ENCODE results near the gene PDZD4. TPM values are rescaled to one million over a fixed set of nuclear protein-coding genes. Genes with fewer than 3 reads are reported as not detected.

PDZD4 gene
- total and polyA plus RNA-seq, 2 of the 4 experiments (the other 2 are of a cell fraction), result under 0.01 to 0.38 TPM

- no peak for TF ChIP-seq MXI1 (IDR thresholded peaks at IDR 0.05; ENCODE audit: borderline replicate concordance, low read depth, low read length)
Observed at GRCh38 chrX:153773741-153774575, 56.4 kb downstream of the PDZD4 start (continued).

DNA sequence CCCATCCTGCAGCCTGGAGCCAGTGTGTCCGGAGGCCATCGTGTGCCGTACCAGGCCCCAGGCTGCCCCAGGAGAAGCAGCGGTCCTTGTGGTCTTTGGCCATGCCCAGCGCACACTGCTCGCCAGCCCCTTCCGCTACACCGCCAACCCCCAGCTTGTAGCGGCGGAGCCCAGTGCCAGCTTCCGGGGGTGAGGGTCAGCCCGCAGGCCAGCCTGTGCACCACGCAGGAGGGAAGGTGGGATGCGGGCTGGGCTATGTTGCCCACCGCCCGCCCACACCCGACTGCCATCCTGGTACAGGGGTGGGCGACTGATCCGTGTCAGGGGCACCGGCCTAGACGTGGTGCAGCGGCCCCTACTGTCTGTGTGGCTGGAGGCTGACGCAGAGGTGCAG lies 57.1 kb downstream of the PDZD4 start:
- in situ Hi-C loops (cut with MboI; ENCODE audit: low sequenced_read_pairs) (no loop called here), dilution Hi-C loops (cut with HindIII; ENCODE audit: low sequenced_read_pairs, unreplicated experiment) (no loop called here), intact Hi-C loops (cut with micrococcal nuclease) (no loop called here)
- H4K8ac ChIP-seq (ENCODE audit: low read depth in 2 of 2, low read length in 2 of 2), result no peak overlapping the region
- ChIA-PET POLR2A (ENCODE audit: unreplicated experiment) (no interaction called here), CTCF (no interaction called here)
- H3K9me1 ChIP-seq (ENCODE audit: insufficient read depth, low read length), result no peaks in the 10 kb centered on the region
- WGBS, 2 experiments (ENCODE audit: extremely low coverage in 2 of 2, insufficient read length in 1 of 2), result 94% methylated on average over 11 of the region's 23 CpGs; no CpG with 5 or more reads in 1 of the 2 experiments
- no peak overlapping the region for H3K4ac ChIP-seq (ENCODE audit: low read depth, low read length)
- H3K18ac ChIP-seq (ENCODE audit: low read depth, low read length), result no peak overlapping the region
- BruUV-seq (replicated peaks), result no TSS peak
- H2AK9ac ChIP-seq (replicated peaks; ENCODE audit: low read depth, low read length, poor library complexity), result no peak overlapping the region
- H2AFZ ChIP-seq (replicated peaks; ENCODE audit: low read length, poor library complexity), result no peak overlapping the region
- no peaks in the 10 kb centered on the region for H3K4me1 ChIP-seq (ENCODE audit: control insufficient read depth, insufficient read depth, low read length)
- no peak overlapping the region for H2BK120ac ChIP-seq (ENCODE audit: low read depth, low read length)
- DNase-seq, result no peak
- H3K79me1 ChIP-seq (ENCODE audit: low read depth in 1 of 2, low read length in 2 of 2), result no peaks in the 10 kb centered on the region
- H3K9me3 ChIP-seq (ENCODE audit: control insufficient read depth, insufficient read depth, low read length), result no peaks in the 10 kb centered on the region; the same call in 1 of the 2 replicates
- H3K4me2 ChIP-seq (ENCODE audit: low read depth, low read length), result no peak overlapping the region
- ATAC-seq (ENCODE audit: low read depth), result no peak
- H3K9ac ChIP-seq (ENCODE audit: low read depth, low read length), result no peak overlapping the region
- no peak overlapping the region for H3K23ac ChIP-seq (ENCODE audit: low read depth, low read length)
- H3K27ac ChIP-seq (ENCODE audit: insufficient read depth, low read length), result no peak overlapping the region
- no peak overlapping the region for H4K5ac ChIP-seq (ENCODE audit: low read depth, low read length)
- H2AK5ac ChIP-seq (ENCODE audit: low read depth, low read length), result no peak overlapping the region
- H3K36me3 ChIP-seq (ENCODE audit: control insufficient read depth, insufficient read depth, low read length), result peaks cover 4% of the 10 kb centered on the region; the same call in 1 of the 2 replicates
- no peak overlapping the region for H2BK5ac ChIP-seq (ENCODE audit: low read depth, low read length, poor library complexity, severe bottlenecking)
- no peak for TF ChIP-seq BHLHE40 (IDR thresholded peaks at IDR 0.05; ENCODE audit: low read depth, low read length)
- no peak overlapping the region for H3K4me3 ChIP-seq (ENCODE audit: insufficient read depth, low read depth, low read length)
- no peak overlapping the region for H3K56ac ChIP-seq (ENCODE audit: extremely low read depth, insufficient read depth, low read length)
- H2BK15ac ChIP-seq (ENCODE audit: low read depth, low read length), result no peak overlapping the region
- H2BK20ac ChIP-seq (ENCODE audit: low read depth, low read length), result no peak overlapping the region
- no peak overlapping the region for H3K14ac ChIP-seq (replicated peaks; ENCODE audit: low read depth, low read length)
- H3K27me3 ChIP-seq (ENCODE audit: control insufficient read depth, insufficient read depth, low read length), result no peaks in the 10 kb centered on the region
- no peak overlapping the region for H4K91ac ChIP-seq (ENCODE audit: insufficient read depth, low read depth, low read length)
- H4K20me1 ChIP-seq (ENCODE audit: insufficient read depth, low read length), result no peaks in the 10 kb centered on the region

Data from IMR-90 (cell line).